Adrenal gland (tissue), 12 donors: ENCODE results near the gene ADD1. TPM values are rescaled to one million over a fixed set of nuclear protein-coding genes. Genes with fewer than 3 reads are reported as not detected.
"Not testable (repeated sequence)": the region's sequence is repeated elsewhere in the genome, so short reads cannot be mapped to it uniquely, and the experiment has no call there.

Source experiments
- DNase-seq, 7 donors: peaks; one replicate each; pipeline ENCODE4 v3.0.0-alpha.2; 2019 to 2020
- H3K27ac ChIP-seq, 5 donors: fragments of 200-600 bp; sonication (generic) in 4 of 5; 1 replicate in 3 of 5; 2 replicates in 2 of 5; pipeline versions ENCODE4 v1.5.1 to v1.8.0; 2016 to 2020; ENCODE audit warnings: mild to moderate bottlenecking in 1 of 5
- H3K27me3 ChIP-seq: fragments of 200-600 bp; 2 replicates; pipeline ENCODE4 v1.8.0; 2021
- H3K36me3 ChIP-seq, 2 donors: fragments of 200-600 bp; replicated peaks in 1 of 2; 1 replicate in 1 of 2; 2 replicates in 1 of 2; pipeline versions ENCODE4 v1.5.1 to v1.8.0; 2018 to 2022
- H3K4me1 ChIP-seq, 2 donors: fragments of 200-600 bp; replicated peaks in 1 of 2; 1 replicate in 1 of 2; 2 replicates in 1 of 2; pipeline versions ENCODE4 v1.5.1 to v1.8.0; 2018 to 2021
- H3K4me3 ChIP-seq, 4 donors: fragments of 200-600 bp; sonication (generic) in 3 of 4; one replicate each; pipeline ENCODE4 v1.5.1; 2016 to 2018
- H3K9me3 ChIP-seq, 3 donors: fragments of 200-600 bp; sonication (generic) in 1 of 3; replicated peaks in 1 of 3; 1 replicate in 2 of 3; 2 replicates in 1 of 3; pipeline versions ENCODE4 v1.5.1 to v1.8.0; 2016 to 2021
- CTCF ChIP-seq, 6 experiments: fragments of 450-650 bp in 4 of 6; fragments of 200-600 bp in 2 of 6; sonication (generic) in 1 of 6; IDR thresholded peaks; 1 replicate in 5 of 6; 2 replicates in 1 of 6; pipeline versions ENCODE4 v1.5.1 to v1.8.0; 2016 to 2021; ENCODE audit warnings: antibody characterized with exemption in 6 of 6, mild to moderate bottlenecking in 2 of 6, moderate library complexity in 1 of 6
- POLR2A ChIP-seq, 2 donors: fragments of 450-650 bp; IDR thresholded peaks; one replicate each; pipeline ENCODE4 v1.6.1; 2017; ENCODE audit warnings: antibody characterized with exemption in 2 of 2, mild to moderate bottlenecking in 2 of 2, moderate library complexity in 1 of 2
- WGBS, 4 donors: extraction: QIAGEN DNeasy Blood & Tissue Kit in 2 of 4; methylation state at CpG; one replicate each; pipeline versions ENCODE4 v1.1.5 to v1.1.7; 2013 to 2017; 5-methylcytosine and 5-hydroxymethylcytosine counted together
- intact Hi-C, 2 donors: fragments of 100-400 bp; cut with DNase I; formaldehyde crosslinking; loops; one replicate each; pipeline versions ENCODE4 v1.14.1 to v1.15.0; 2022 to 2023
- polyA plus RNA-seq, 3 donors: library from polyadenylated mRNA; stranded (reverse); fragments of 200-250 nt in 2 of 3; fragments of 350-450 nt in 1 of 3; fragmentation: Illumina TruSeq in 1 of 3; extraction: RNeasy Lipid Tissue Mini Kit (QIAGEN cat#74804) in 1 of 3; gene quantifications; one replicate each; pipeline ENCODE4 v1.2.3, GENCODE V29; 2013 to 2014
- total RNA-seq, 9 donors: library from RNA; depleted of rRNA in 4 of 9; stranded (reverse); fragments of >200 nt in 4 of 9; fragments of 120-200 nt in 1 of 9; fragmentation: NEBNext Ultra II Directional in 1 of 9; extraction: Animal tissue kit (Norgen Biotek cat#: 25700) in 1 of 9; gene quantifications; one replicate each; pipeline versions ENCODE4 v1.1.0 to v1.2.4, GENCODE V29; 2013 to 2023
- donor health status: healthy with polysubstance abuse.
- donor health status: Bipolar disorder and iron deficiency.
- donor health status: DM: yes; HTN: yes; CAD: no.
- donor health status: DM: no; HTN: no; CAD: no.
- donor health status: DM: no; HTN: no; CAD: no.
- donor health status: DM: yes; HTN: yes; CAD: no.

Gene ADD1
- total and polyA plus RNA-seq, 12 donors = 134 to 468 (median 241) TPM

DNA sequence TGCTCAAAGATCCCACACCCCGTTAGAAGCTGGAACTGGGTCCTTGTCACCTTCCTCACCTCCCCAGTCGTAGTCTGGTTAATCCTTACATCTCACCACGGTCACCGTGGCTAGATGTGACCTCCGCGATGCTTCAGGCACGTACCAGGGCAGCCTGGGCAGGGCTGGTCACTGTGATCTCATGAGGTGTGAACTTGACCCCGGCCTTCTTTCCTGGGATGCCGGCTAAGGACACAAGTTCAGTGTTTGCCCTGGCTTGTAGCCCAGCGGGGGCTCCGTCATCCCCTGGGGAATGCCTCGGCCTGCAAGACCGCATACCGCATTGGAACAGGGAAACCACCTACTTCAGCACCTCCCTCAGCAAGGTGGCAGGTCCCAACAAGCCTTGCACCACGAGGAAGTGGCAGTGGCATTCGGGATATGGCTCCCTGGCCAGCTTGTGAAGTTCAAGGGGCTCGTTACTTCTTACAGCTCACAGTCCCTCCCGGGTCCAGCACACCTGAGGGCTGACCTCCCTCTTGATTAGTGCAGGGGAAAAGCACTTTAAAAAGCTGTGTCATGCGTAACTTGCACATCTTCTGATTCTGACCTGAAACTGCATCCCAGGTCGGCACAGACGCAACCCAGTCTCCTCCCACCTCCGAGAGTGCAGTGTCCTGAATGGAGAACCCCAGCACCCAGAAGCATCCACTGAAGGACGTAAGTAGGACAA is 93.7 kb downstream of the ADD1 start:
- peaks cover 0 to 45% of the 10 kb centered on the region in 2 donors for H3K36me3 ChIP-seq

DNA sequence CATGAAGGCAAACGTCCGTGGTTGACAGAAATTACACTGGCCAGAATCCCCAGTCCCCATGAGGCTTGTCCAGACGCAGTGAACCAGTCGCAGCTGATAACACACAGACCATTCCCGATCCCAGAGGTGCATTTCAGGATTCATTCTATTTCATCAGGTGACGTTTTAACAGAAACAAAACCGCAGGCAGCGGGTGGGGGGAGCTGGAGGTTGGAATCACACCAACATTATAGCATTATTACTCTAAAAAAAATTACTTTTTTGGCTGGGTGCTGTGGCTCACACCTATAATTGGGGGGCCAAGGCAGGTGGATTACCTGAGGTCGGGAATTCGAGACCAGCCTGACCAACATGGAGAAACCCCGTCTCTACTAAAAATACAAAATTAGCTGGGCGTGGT is 94.3 kb downstream of the ADD1 start:
- Histone ChIP-seq H3K9me3 (no peaks in the 10 kb centered on the region), H3K27me3 (no peaks in the 10 kb centered on the region), H3K4me3 (no peak overlapping the region), H3K36me3 (peaks cover 0 to 52% of the 10 kb centered on the region in 2 donors), H3K27ac (no peak overlapping the region), H3K4me1 (peaks cover 16 to 38% of the 10 kb centered on the region in 2 donors)
- intact Hi-C loops = loop anchor here (10.0 kb wide), 2 partner anchors 93 to 173 kb away; partner anchors contain the start of gene ADD1 (in 2 of the 2)
- 67 to 75% (median 71%) methylated on average over 12 of the region's 12 CpGs for WGBS, 4 donors
- TF ChIP-seq CTCF (IDR thresholded peaks at IDR 0.05) = no peak
- no peak for TF ChIP-seq POLR2A (IDR thresholded peaks at IDR 0.05)
- peak in 3 of 7 donors; percentile 13 to 52 (median 19) for DNase-seq

More for the DNA sequence above, 93.7 kb downstream of the ADD1 start:
- peaks cover 16 to 38% of the 10 kb centered on the region in 2 donors for H3K4me1 ChIP-seq
- peak in 6 of 7 donors; percentile 33 to 73 (median 67) for DNase-seq
- intact Hi-C loops = loop anchor here (10.0 kb wide), 2 partner anchors 93 to 173 kb away; partner anchors contain the start of gene ADD1 (in 2 of the 2)
- H3K4me3 ChIP-seq = no peak overlapping the region
- no peaks in the 10 kb centered on the region for H3K27me3 ChIP-seq
- TF ChIP-seq CTCF (IDR thresholded peaks at IDR 0.05) = no peak
- TF ChIP-seq POLR2A (IDR thresholded peaks at IDR 0.05) = no peak
- no peaks in the 10 kb centered on the region for H3K9me3 ChIP-seq
- H3K27ac ChIP-seq = peak overlapping the region in 4 of 5 donors; percentile 26 to 71 (median 52)
- WGBS, 4 donors = 46 to 69% (median 50%) methylated on average over 16 to 23 of the region's 23 CpGs

DNA sequence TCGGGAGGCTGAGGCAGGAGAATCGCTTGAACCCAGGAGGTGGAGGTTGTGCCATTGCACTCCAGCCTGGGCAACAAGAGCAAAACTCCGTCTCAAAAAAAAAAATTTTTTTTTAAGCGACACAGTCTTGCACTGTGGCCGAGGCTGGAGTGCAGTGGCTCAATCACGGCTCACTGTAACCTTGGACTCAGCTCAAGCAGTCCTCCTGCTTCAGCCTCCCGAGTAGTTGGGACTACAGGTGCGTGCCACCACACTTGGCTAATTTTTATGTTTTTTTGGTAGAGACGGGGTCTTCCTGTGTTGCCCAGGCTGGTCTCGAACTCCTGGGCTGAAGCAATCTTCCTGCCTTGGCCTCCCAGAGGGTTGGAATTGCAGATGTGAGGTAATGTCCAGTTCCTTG is 94.8 kb downstream of the ADD1 start:
- peak in 4 of 7 donors; percentile 11 to 50 (median 14) for DNase-seq
- H3K4me3 ChIP-seq, H3K9me3 ChIP-seq, H3K27ac ChIP-seq, H3K27me3 ChIP-seq: not testable (repeated sequence)
- 86 to 94% (median 90%) methylated on average over 5 to 10 of the region's 10 CpGs for WGBS, 4 donors
- intact Hi-C loops = loop anchor here (10.0 kb wide), 2 partner anchors 94 to 174 kb away; partner anchors contain the start of gene ADD1 (in 2 of the 2)
- Histone ChIP-seq H3K36me3 (peaks cover 0 to 56% of the 10 kb centered on the region in 2 donors), H3K4me1 (peaks cover 16 to 36% of the 10 kb centered on the region in 2 donors)

DNA sequence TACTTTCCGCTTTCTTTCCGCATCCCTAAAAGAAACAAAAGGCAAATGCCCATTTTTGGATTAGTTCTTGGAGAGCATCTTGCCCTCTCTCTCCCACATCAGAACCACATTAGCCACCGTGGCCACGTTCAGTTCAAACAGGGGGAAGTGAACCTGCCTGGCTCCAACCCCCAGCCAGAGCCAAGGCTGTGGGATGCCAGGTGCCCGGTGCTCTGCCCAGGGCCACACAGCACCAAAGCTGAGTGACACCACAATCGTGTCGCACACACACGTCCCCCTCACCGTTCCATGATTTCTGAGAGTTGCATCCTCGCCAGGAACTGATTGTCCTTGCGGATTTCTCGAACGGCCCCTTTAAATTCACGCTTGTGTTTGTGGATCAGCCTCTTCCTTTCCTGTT is 95.3 kb downstream of the ADD1 start:
- peaks cover 0 to 61% of the 10 kb centered on the region in 2 donors for H3K36me3 ChIP-seq

More for the DNA sequence above, 95.3 kb downstream of the ADD1 start:
- 90 to 92% (median 92%) methylated on average over 13 to 14 of the region's 14 CpGs for WGBS, 4 donors
- Histone ChIP-seq H3K9me3 (no peaks in the 10 kb centered on the region), H3K4me3 (no peak overlapping the region), H3K27me3 (no peaks in the 10 kb centered on the region), H3K4me1 (peaks cover 13 to 31% of the 10 kb centered on the region in 2 donors), H3K27ac (no peak overlapping the region)
- intact Hi-C loops = loop anchor here (10.0 kb wide), 2 partner anchors 94 to 174 kb away; partner anchors contain the start of gene ADD1 (in 2 of the 2)
- peak in 4 of 7 donors; percentile 4 to 50 (median 16) for DNase-seq
- no peak for TF ChIP-seq POLR2A (IDR thresholded peaks at IDR 0.05)
- TF ChIP-seq CTCF (IDR thresholded peaks at IDR 0.05) = no peak
